H1 (cell line): ENCODE results near the gene SMIM5. TPM values are rescaled to one million over a fixed set of nuclear protein-coding genes. Genes with fewer than 3 reads are reported as not detected.

Experiments used
- RNF2 ChIP-seq: fragments of 200-900, 300-1000 bp; sonication (generic); IDR thresholded peaks from 2 replicates; pipeline ENCODE4 v1.7.1; 2016; ENCODE audit warnings: borderline replicate concordance, low read depth, mild to moderate bottlenecking, antibody characterized with exemption, low read length; ENCODE audit not compliant: poor library complexity, severe bottlenecking; ENCODE audit errors: missing control alignments
- YY1 ChIP-seq: IDR thresholded peaks from 2 replicates; pipeline ENCODE4 v1.6.1; 2011; ENCODE audit warnings: low read depth, mild to moderate bottlenecking, low read length
- polyA plus RNA-seq, 7 experiments: library from polyadenylated mRNA; depleted of rRNA in 3 of 7; stranded (reverse) in 5 of 7; unstranded in 2 of 7; fragments of >200 nt in 5 of 7; fragments of 200-250 nt in 2 of 7; gene quantifications; 1 replicate in 5 of 7; 2 replicates in 1 of 7; 4 replicates in 1 of 7; pipeline versions ENCODE4 v1.2.1 to v1.2.3, GENCODE V29; 2011 to 2013; ENCODE audit warnings: missing spikeins in 2 of 7, mixed read lengths in 2 of 7
- total RNA-seq: library from RNA; stranded (reverse); fragmentation: NEBNext Ultra II Directional; extraction: Animal tissue kit (Norgen Biotek cat#: 25700); gene quantifications from 2 replicates; pipeline ENCODE4 v1.2.1, GENCODE V29; 2021

The SMIM5 gene
- total and polyA plus RNA-seq, 2 of the 8 experiments (the other 6 are each of a cell fraction or from before 2014, with no cell fraction given): not detected

DNA sequence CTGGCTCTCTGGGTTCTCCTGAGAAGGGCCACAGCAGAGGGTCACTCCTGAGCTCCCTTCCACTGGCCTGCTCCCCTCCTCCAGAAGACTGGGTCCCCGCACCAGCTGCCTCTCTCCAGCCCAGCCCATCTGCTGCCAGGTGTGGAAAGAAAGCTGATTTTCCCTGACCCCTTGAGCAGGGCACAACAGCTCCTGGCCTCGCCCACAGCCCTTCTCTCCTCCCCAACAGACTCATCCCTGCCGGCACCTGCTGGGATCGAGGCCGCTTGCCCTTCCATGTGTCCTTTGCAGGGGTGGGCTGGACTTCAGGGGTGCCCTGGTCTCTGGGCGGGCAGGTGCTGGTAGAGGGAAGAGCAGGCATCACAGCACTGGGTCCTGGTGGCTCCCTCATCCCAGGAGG is 4.8 kb upstream of the SMIM5 start (continued):
- TF ChIP-seq RNF2 (no peak), YY1 (no peak)
